Lower leg skin (tissue), 3 donors: ENCODE measurements around the gene CEP83.

ENCODE experiments used
- POLR2A ChIP-seq, 2 donors: fragments of 450-650 bp; IDR thresholded peaks; one replicate each; pipeline ENCODE4 v1.6.1; 2016 to 2017; ENCODE audit warnings: antibody characterized with exemption in 2 of 2, mild to moderate bottlenecking in 1 of 2, moderate library complexity in 1 of 2
- TF ChIP-seq, protein P1 (sequence below), 3 donors: fragments of 450-650 bp; IDR thresholded peaks; one replicate each; pipeline ENCODE4 v1.5.1; 2016; ENCODE audit warnings: antibody characterized with exemption in 3 of 3, mild to moderate bottlenecking in 3 of 3, moderate library complexity in 2 of 3

DNA sequence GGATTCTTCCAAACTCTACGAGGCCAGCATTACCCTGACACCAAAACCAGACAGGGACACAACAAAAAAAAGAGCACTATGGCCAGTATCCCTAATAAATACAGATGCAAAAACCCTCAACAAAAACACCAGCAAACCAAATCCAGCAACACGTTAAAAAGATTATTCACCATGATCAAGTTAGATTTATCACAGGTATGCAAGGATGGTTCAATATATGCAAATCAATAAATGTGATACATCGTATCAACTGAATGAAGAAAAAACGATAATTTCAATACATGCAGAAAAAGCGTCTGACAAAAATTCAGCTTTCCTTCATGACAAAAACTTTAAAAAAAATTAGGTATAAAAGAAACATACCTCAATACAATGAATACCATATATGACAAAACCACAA lies 99.9 kb downstream of the CEP83 start:
- TF ChIP-seq POLR2A (IDR thresholded peaks at IDR 0.05): no peak
- TF ChIP-seq, protein P1, sequence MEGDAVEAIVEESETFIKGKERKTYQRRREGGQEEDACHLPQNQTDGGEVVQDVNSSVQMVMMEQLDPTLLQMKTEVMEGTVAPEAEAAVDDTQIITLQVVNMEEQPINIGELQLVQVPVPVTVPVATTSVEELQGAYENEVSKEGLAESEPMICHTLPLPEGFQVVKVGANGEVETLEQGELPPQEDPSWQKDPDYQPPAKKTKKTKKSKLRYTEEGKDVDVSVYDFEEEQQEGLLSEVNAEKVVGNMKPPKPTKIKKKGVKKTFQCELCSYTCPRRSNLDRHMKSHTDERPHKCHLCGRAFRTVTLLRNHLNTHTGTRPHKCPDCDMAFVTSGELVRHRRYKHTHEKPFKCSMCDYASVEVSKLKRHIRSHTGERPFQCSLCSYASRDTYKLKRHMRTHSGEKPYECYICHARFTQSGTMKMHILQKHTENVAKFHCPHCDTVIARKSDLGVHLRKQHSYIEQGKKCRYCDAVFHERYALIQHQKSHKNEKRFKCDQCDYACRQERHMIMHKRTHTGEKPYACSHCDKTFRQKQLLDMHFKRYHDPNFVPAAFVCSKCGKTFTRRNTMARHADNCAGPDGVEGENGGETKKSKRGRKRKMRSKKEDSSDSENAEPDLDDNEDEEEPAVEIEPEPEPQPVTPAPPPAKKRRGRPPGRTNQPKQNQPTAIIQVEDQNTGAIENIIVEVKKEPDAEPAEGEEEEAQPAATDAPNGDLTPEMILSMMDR (IDR thresholded peaks at IDR 0.05): no peak
